Measurements from ENCODE around the gene KIAA0825.

- TF ChIP-seq, protein P1, sequence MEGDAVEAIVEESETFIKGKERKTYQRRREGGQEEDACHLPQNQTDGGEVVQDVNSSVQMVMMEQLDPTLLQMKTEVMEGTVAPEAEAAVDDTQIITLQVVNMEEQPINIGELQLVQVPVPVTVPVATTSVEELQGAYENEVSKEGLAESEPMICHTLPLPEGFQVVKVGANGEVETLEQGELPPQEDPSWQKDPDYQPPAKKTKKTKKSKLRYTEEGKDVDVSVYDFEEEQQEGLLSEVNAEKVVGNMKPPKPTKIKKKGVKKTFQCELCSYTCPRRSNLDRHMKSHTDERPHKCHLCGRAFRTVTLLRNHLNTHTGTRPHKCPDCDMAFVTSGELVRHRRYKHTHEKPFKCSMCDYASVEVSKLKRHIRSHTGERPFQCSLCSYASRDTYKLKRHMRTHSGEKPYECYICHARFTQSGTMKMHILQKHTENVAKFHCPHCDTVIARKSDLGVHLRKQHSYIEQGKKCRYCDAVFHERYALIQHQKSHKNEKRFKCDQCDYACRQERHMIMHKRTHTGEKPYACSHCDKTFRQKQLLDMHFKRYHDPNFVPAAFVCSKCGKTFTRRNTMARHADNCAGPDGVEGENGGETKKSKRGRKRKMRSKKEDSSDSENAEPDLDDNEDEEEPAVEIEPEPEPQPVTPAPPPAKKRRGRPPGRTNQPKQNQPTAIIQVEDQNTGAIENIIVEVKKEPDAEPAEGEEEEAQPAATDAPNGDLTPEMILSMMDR (conservative IDR thresholded peaks at IDR 0.05; ENCODE audit: low read depth, low read length), result no peak
- no peak for TF ChIP-seq EZH2 (IDR thresholded peaks at IDR 0.05; ENCODE audit: low read length, unreplicated experiment)
Observed at GRCh38 chr5:94463739-94464138, 154.7 kb downstream of the KIAA0825 start.

All from PC-3 (cell line).